B cell (primary cell): Measurements from ENCODE around the gene TRIM9. TPM values are rescaled to one million over a fixed set of nuclear protein-coding genes. Genes with fewer than 3 reads are reported as not detected.

ENCODE experiments used
- ATAC-seq: fragments of 200-7000 bp; cut with Tn5 transposase; one replicate; pipeline ENCODE4 v1.10.0; 2021; ENCODE audit warnings: low read depth, mild to moderate bottlenecking, moderate number of reproducible peaks, moderate library complexity
- CTCF ChIA-PET: fragments of 350-600 bp; sonication (Branson Sonifier 250); formaldehyde crosslinking; loops from one replicate; lab custom pipeline; 2021; ENCODE audit warnings: antibody characterized with exemption, inconsistent platforms; lab: Charles Lee
- POLR2A ChIA-PET: fragments of 350-600 bp; sonication (Branson Sonifier 250); formaldehyde crosslinking; loops from one replicate; lab custom pipeline; 2021; ENCODE audit warnings: antibody characterized with exemption; lab: Charles Lee
- DNase-seq: peaks from one replicate; pipeline ENCODE4 v3.0.0; 2013
- H2AFZ ChIP-seq: 2 replicates; pipeline ENCODE4 v1.6.1; 2012; ENCODE audit warnings: mild to moderate bottlenecking, low read depth, low read length; ENCODE audit not compliant: insufficient read depth, poor library complexity, severe bottlenecking
- H3K27ac ChIP-seq, 2 donors: 1 replicate in 1 of 2; 2 replicates in 1 of 2; pipeline ENCODE4 v1.5.1; 2012 to 2013; ENCODE audit warnings: low read length in 2 of 2, mild to moderate bottlenecking in 2 of 2, moderate library complexity in 1 of 2
- H3K27me3 ChIP-seq, 4 experiments: fragments of 200-600 bp in 1 of 4; sonication (generic) in 1 of 4; replicated peaks in 1 of 4; 1 replicate in 2 of 4; 2 replicates in 2 of 4; pipeline versions ENCODE4 v1.6.1 to v1.7.0; 2013 to 2016; ENCODE audit warnings: low read length in 3 of 4, mild to moderate bottlenecking in 2 of 4, mixed read lengths in 1 of 4, moderate library complexity in 1 of 4; ENCODE audit not compliant: insufficient read depth in 4 of 4, control insufficient read depth in 3 of 4; ENCODE audit errors: control extremely low read depth in 1 of 4
- H3K36me3 ChIP-seq, 2 experiments: replicated peaks in 1 of 2; 1 replicate in 1 of 2; 2 replicates in 1 of 2; pipeline versions ENCODE4 v1.6.1 to v1.7.1; 2013; ENCODE audit warnings: low read length in 1 of 2; ENCODE audit not compliant: insufficient read depth in 2 of 2, control insufficient read depth in 1 of 2; ENCODE audit errors: control extremely low read depth in 1 of 2, extremely low read depth in 1 of 2
- H3K4me1 ChIP-seq, 2 donors: fragments of 200-600 bp in 1 of 2; sonication (generic) in 1 of 2; 1 replicate in 1 of 2; 2 replicates in 1 of 2; pipeline versions ENCODE4 v1.5.1 to v1.6.1; 2013 to 2017; ENCODE audit warnings: low read length in 2 of 2; ENCODE audit not compliant: control insufficient read depth in 2 of 2, insufficient read depth in 2 of 2
- H3K4me2 ChIP-seq: replicated peaks from 2 replicates; pipeline ENCODE3; 2012; ENCODE audit warnings: mild to moderate bottlenecking, low read depth, low read length; ENCODE audit not compliant: poor library complexity, severe bottlenecking
- H3K4me3 ChIP-seq, 5 experiments: fragments of 200-600 bp in 1 of 5; sonication (generic) in 1 of 5; 1 replicate in 3 of 5; 2 replicates in 2 of 5; pipeline versions ENCODE4 v1.5.1 to v1.7.0; 2011 to 2016; ENCODE audit warnings: low read length in 4 of 5, mild to moderate bottlenecking in 4 of 5, low read depth in 2 of 5, control low read depth in 1 of 5, moderate library complexity in 1 of 5; ENCODE audit not compliant: insufficient read depth in 1 of 5; ENCODE audit errors: control extremely low read depth in 1 of 5, extremely low read depth in 1 of 5
- H3K79me2 ChIP-seq: fragments of 200-600 bp; sonication (generic); one replicate; pipeline ENCODE4 v1.6.0; 2016; ENCODE audit warnings: low read length; ENCODE audit not compliant: control insufficient read depth, insufficient read depth
- H3K9ac ChIP-seq: fragments of 200-600 bp; sonication (generic); 2 replicates; pipeline ENCODE4 v1.6.1; 2017; ENCODE audit warnings: mild to moderate bottlenecking, low read length, moderate library complexity
- H3K9me3 ChIP-seq, 3 donors: one replicate each; pipeline versions ENCODE4 v1.6.1 to v1.7.1; 2013; ENCODE audit warnings: low read length in 2 of 3; ENCODE audit not compliant: control insufficient read depth in 2 of 3, insufficient read depth in 1 of 3; ENCODE audit errors: control extremely low read depth in 1 of 3
- H4K20me1 ChIP-seq: 2 replicates; pipeline ENCODE4 v1.6.0; 2012; ENCODE audit warnings: mild to moderate bottlenecking, low read length; ENCODE audit not compliant: insufficient read depth, control insufficient read depth, poor library complexity, severe bottlenecking
- H3K27ac Mint-ChIP-seq: one replicate; pipeline ENCODE4 v1.8.0; 2021; ENCODE audit warnings: mixed read lengths
- H3K27me3 Mint-ChIP-seq: one replicate; pipeline ENCODE4 v1.8.0; 2021; ENCODE audit warnings: mixed read lengths
- H3K4me1 Mint-ChIP-seq: one replicate; pipeline ENCODE4 v1.8.0; 2021; ENCODE audit warnings: mixed read lengths
- H3K4me3 Mint-ChIP-seq: one replicate; pipeline ENCODE4 v1.8.0; 2021; ENCODE audit warnings: mixed read lengths
- H3K9me3 Mint-ChIP-seq: one replicate; pipeline ENCODE4 v1.8.0; 2022; ENCODE audit warnings: mixed read lengths; ENCODE audit not compliant: insufficient read depth
- EZH2 ChIP-seq: IDR thresholded peaks from 2 replicates; pipeline ENCODE4 v1.6.1; 2012; ENCODE audit warnings: borderline replicate concordance, low read depth, mild to moderate bottlenecking, moderate library complexity, low read length; ENCODE audit not compliant: insufficient read depth, poor library complexity, severe bottlenecking
- WGBS: methylation state at CpG from one replicate; pipeline ENCODE4 v1.1.5; 2013; ENCODE audit warnings: missing lambda C conversion rate; ENCODE audit not compliant: insufficient coverage; 5-methylcytosine and 5-hydroxymethylcytosine counted together
- intact Hi-C: fragments of 100-400 bp; cut with micrococcal nuclease; formaldehyde crosslinking; loops from one replicate; pipeline ENCODE4 v1.10.0; 2022
- polyA plus RNA-seq: library from polyadenylated mRNA; depleted of rRNA; stranded (reverse); fragments of >200 nt; gene quantifications from 2 replicates; pipeline ENCODE4 v1.2.3, GENCODE V29; 2012
- total RNA-seq, 2 donors: library from RNA; stranded (reverse); fragments of 120-200 nt in 1 of 2; gene quantifications; 1 replicate in 1 of 2; 2 replicates in 1 of 2; pipeline versions ENCODE4 v1.2.3 to v1.2.4, GENCODE V29; 2013 to 2022
- TF ChIP-seq, protein P1 (sequence below): fragments of 200-600 bp; IDR thresholded peaks from one replicate; pipeline ENCODE4 v1.8.0; 2022; ENCODE audit warnings: antibody characterized with exemption, mild to moderate bottlenecking

Gene TRIM9
- total and polyA plus RNA-seq, 2 donors (not counting 1 experiment from before 2014, with no cell fraction given), result 0.24 to 0.32 TPM

DNA sequence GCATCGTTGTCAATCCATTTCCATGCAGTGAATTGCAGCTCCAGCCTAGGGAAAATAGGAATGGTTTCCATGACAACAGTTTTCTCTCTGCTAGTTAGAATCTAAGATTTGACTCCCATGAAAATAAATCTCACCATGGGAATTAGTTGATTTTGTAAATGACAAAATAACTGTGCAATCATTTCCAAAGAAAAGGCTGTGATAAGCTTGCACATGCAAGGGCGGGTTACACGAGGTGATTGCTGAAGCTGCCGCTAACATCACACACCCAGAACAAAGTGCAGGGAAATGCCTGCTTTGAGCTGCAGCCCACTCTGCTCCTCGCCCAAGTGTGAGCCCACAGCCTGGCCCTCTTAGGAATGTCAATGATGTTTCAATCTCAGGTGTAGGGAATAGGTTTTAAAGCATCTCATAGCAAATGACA lies 53.8 kb downstream of the TRIM9 start:
- Histone ChIP-seq H3K9ac (no peak overlapping the region), H3K4me3 (no peak overlapping the region), H3K79me2 (no peaks in the 10 kb centered on the region), H3K4me2 (no peak overlapping the region), H3K9me3 (no peaks in the 10 kb centered on the region), H3K27ac (no peak overlapping the region), H3K36me3 (no peaks in the 10 kb centered on the region), H2AFZ (no peak overlapping the region), H3K4me1 (peaks cover 0 to 7% of the 10 kb centered on the region in 2 donors), H4K20me1 (no peaks in the 10 kb centered on the region), H3K27me3 (no peaks in the 10 kb centered on the region)
- ATAC-seq, result no peak
- intact Hi-C loops, result no loop called here
- no peak for DNase-seq
- Mint-ChIP-seq H3K27ac (no peak overlapping the region), H3K4me3 (no peak overlapping the region), H3K4me1 (peaks cover 8% of the 10 kb centered on the region), H3K27me3 (peaks cover 14% of the 10 kb centered on the region), H3K9me3 (no peaks in the 10 kb centered on the region)
- POLR2A ChIA-PET, result no interaction called here
- CTCF ChIA-PET, result no interaction called here
- no peak for TF ChIP-seq EZH2
- TF ChIP-seq, protein P1, sequence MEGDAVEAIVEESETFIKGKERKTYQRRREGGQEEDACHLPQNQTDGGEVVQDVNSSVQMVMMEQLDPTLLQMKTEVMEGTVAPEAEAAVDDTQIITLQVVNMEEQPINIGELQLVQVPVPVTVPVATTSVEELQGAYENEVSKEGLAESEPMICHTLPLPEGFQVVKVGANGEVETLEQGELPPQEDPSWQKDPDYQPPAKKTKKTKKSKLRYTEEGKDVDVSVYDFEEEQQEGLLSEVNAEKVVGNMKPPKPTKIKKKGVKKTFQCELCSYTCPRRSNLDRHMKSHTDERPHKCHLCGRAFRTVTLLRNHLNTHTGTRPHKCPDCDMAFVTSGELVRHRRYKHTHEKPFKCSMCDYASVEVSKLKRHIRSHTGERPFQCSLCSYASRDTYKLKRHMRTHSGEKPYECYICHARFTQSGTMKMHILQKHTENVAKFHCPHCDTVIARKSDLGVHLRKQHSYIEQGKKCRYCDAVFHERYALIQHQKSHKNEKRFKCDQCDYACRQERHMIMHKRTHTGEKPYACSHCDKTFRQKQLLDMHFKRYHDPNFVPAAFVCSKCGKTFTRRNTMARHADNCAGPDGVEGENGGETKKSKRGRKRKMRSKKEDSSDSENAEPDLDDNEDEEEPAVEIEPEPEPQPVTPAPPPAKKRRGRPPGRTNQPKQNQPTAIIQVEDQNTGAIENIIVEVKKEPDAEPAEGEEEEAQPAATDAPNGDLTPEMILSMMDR, result no peak
- WGBS, result 84% methylated on average over 3 of the region's 5 CpGs

DNA sequence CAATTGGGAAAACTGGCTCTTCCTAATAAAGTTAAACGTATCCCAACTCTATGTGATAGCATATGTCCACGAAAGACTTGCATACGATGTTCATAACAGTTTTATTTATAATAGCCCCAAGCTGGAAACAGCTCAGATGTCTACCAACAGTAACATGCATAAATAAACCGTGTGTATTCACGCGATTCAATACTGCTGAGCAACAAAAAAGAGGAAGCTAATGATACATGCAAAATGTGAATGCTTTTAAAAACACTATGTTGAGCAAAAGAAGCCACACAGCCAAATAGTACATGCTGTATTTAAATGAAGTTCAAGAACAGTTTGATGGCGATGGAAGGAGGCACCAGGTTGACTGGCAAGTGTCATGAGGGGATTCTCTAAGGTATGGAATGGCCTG lies 55.7 kb downstream of the TRIM9 start:
- ATAC-seq (peak; percentile 33), DNase-seq (peak; percentile 29)
- CTCF ChIA-PET, result no interaction called here
- TF ChIP-seq, protein P1, result no peak
- no peak for TF ChIP-seq EZH2
- Histone ChIP-seq H3K9me3 (no peaks in the 10 kb centered on the region), H2AFZ (peak overlapping the region; percentile 45), H3K4me1 (peaks cover 0 to 7% of the 10 kb centered on the region in 2 donors), H4K20me1 (no peaks in the 10 kb centered on the region), H3K9ac (no peak overlapping the region), H3K4me2 (peak overlapping the region; percentile 24), H3K36me3 (no peaks in the 10 kb centered on the region), H3K4me3 (no peak overlapping the region), H3K79me2 (no peaks in the 10 kb centered on the region), H3K27me3 (no peaks in the 10 kb centered on the region), H3K27ac (no peak overlapping the region)
- Mint-ChIP-seq H3K4me1 (peaks cover 8% of the 10 kb centered on the region), H3K27me3 (peaks cover 9% of the 10 kb centered on the region), H3K4me3 (peak overlapping the region; percentile 42), H3K27ac (no peak overlapping the region), H3K9me3 (no peaks in the 10 kb centered on the region)
- intact Hi-C loops, result no loop called here
- 14% methylated on average over 1 of the region's 7 CpGs for WGBS
- POLR2A ChIA-PET, result no interaction called here
